ENCODE measurements around the gene RAC2.
"Not testable (repeated sequence)": the region's sequence is repeated elsewhere in the genome, so short reads cannot be mapped to it uniquely, and the experiment has no call there.

DNA sequence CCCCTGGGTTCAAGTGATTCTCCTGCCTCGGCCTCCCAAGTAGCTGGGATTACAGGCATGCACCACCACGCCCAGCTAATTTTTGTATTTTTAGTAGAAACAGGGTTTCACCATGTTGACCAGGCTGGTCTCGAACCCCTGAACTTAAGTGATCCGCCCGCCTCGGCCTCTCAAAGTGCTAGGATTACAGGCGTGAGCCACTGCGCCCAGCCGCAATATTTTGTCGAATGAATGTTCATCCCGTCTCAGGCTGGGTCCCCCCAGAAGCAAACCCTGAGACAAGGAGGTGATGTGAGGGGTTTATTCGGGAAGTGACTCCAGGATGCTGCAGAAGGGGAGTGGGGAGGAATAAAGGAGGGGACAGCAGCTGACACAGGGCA, 10.7 kb downstream of the RAC2 start:
- TF ChIP-seq, protein P1, sequence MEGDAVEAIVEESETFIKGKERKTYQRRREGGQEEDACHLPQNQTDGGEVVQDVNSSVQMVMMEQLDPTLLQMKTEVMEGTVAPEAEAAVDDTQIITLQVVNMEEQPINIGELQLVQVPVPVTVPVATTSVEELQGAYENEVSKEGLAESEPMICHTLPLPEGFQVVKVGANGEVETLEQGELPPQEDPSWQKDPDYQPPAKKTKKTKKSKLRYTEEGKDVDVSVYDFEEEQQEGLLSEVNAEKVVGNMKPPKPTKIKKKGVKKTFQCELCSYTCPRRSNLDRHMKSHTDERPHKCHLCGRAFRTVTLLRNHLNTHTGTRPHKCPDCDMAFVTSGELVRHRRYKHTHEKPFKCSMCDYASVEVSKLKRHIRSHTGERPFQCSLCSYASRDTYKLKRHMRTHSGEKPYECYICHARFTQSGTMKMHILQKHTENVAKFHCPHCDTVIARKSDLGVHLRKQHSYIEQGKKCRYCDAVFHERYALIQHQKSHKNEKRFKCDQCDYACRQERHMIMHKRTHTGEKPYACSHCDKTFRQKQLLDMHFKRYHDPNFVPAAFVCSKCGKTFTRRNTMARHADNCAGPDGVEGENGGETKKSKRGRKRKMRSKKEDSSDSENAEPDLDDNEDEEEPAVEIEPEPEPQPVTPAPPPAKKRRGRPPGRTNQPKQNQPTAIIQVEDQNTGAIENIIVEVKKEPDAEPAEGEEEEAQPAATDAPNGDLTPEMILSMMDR (IDR thresholded peaks at IDR 0.05; ENCODE audit: low read depth, low read length), result not testable (repeated sequence)
- TF ChIP-seq EZH2phosphoT487 (IDR thresholded peaks at IDR 0.05; ENCODE audit: low read depth), result not testable (repeated sequence)
